Heart left ventricle (tissue), 16 donors: ENCODE data around the gene RPL26. TPM values are rescaled to one million over a fixed set of nuclear protein-coding genes. Genes with fewer than 3 reads are reported as not detected.

Source experiments
- ATAC-seq, 4 donors: fragments of 200-7000 bp; cut with Tn5 transposase; one replicate each; pipeline ENCODE4 v1.9.1; 2020 to 2022; ENCODE audit warnings: moderate library complexity in 4 of 4, mild to moderate bottlenecking in 3 of 4, moderate number of reproducible peaks in 1 of 4
- DNase-seq, 5 donors: peaks; one replicate each; pipeline ENCODE4 v3.0.0-alpha.2; 2020
- H3K27ac ChIP-seq, 12 donors: fragments of 200-600 bp; sonication (generic) in 4 of 12; one replicate each; pipeline versions ENCODE4 v1.5.0 to v1.8.0; 2016 to 2022; ENCODE audit warnings: mild to moderate bottlenecking in 2 of 12
- H3K27me3 ChIP-seq, 9 donors: fragments of 200-600 bp; sonication (generic) in 2 of 9; one replicate each; pipeline versions ENCODE4 v1.5.1 to v1.8.0; 2016 to 2022; ENCODE audit warnings: mild to moderate bottlenecking in 3 of 9
- H3K36me3 ChIP-seq, 9 donors: fragments of 200-600 bp; sonication (generic) in 2 of 9; one replicate each; pipeline versions ENCODE4 v1.5.0 to v1.8.0; 2018 to 2022; ENCODE audit warnings: mild to moderate bottlenecking in 2 of 9
- H3K4me1 ChIP-seq, 12 donors: fragments of 200-600 bp; sonication (generic) in 4 of 12; one replicate each; pipeline versions ENCODE4 v1.5.0 to v1.8.0; 2016 to 2022; ENCODE audit warnings: mild to moderate bottlenecking in 3 of 12
- H3K4me3 ChIP-seq, 12 donors: fragments of 200-600 bp; sonication (generic) in 4 of 12; one replicate each; pipeline versions ENCODE4 v1.5.0 to v1.8.0; 2017 to 2022; ENCODE audit warnings: mild to moderate bottlenecking in 9 of 12, moderate library complexity in 4 of 12
- H3K9me3 ChIP-seq, 12 donors: fragments of 200-600 bp; sonication (generic) in 4 of 12; one replicate each; pipeline versions ENCODE4 v1.5.0 to v1.8.0; 2016 to 2022; ENCODE audit warnings: mild to moderate bottlenecking in 1 of 12
- POLR2A ChIP-seq, 2 donors: fragments of 450-650 bp; IDR thresholded peaks; one replicate each; pipeline ENCODE4 v1.6.1; 2017; ENCODE audit warnings: antibody characterized with exemption in 2 of 2, mild to moderate bottlenecking in 2 of 2, moderate library complexity in 2 of 2
- WGBS, 4 donors: extraction: QIAGEN DNeasy Blood & Tissue Kit in 2 of 4; methylation state at CpG; one replicate each; pipeline versions ENCODE4 v1.1.5 to v1.1.7; 2013 to 2018; 5-methylcytosine and 5-hydroxymethylcytosine counted together
- intact Hi-C, 10 donors: fragments of 100-400 bp; cut with DNase I; formaldehyde crosslinking; loops; one replicate each; pipeline versions ENCODE4 v1.11.1 to v1.14.2; 2022
- polyA plus RNA-seq, 2 donors: library from polyadenylated mRNA; stranded (reverse); fragments of 200-250 nt; gene quantifications; one replicate each; pipeline ENCODE4 v1.2.3, GENCODE V29; 2013
- total RNA-seq, 9 donors: library from RNA; depleted of rRNA in 2 of 9; stranded (reverse); fragments of >200 nt in 2 of 9; fragmentation: NEBNext Ultra II Directional in 3 of 9; extraction: Animal tissue kit (Norgen Biotek cat#: 25700) in 3 of 9; gene quantifications; one replicate each; pipeline versions ENCODE4 v1.1.0 to v1.2.4, GENCODE V29; 2016 to 2023
- TF ChIP-seq, protein P1 (sequence below), 12 donors: fragments of 200-600 bp; sonication (generic) in 4 of 12; IDR thresholded peaks; one replicate each; pipeline versions ENCODE4 v1.5.0 to v1.8.0; 2018 to 2022; ENCODE audit warnings: antibody characterized with exemption in 12 of 12, mild to moderate bottlenecking in 5 of 12
- donor health status: ischemic (EF 13 %, LVEDD 7.1; RV severe dilation, severe dysfunction).
- donor health status: healthy with polysubstance abuse.
- donor health status: DM: no; HTN: yes; CAD: no.
- donor health status: DM: no; HTN: no; CAD: no.
- donor health status: ischemic (EF 25% LVEDD 6.9; RV normal size, moderate dysfunction).
- donor health status: ischemic (EF 25% LVEDD 5.7; RV mildly dilated, moderate dysfunction).
- donor health status: healthy.
- donor health status: DM: yes; HTN: yes; CAD: no.
- donor health status: ischemic (EF 35%, LVEDD 5.7; RV mildly dilated, moderate dysfunction).
- donor health status: nonischemic (EF 11% LVEDD 7.7; RV severe dilation, severe dysfunction).
- donor health status: DM: yes; HTN: yes; CAD: no.
- donor health status: PGD.
- donor health status: ischemic (EF 29% LVEDD 5.4; RV normal size, mild dysfunction).
- donor health status: nonischemic (EF 23%, LVEDD 6.1; RV moderate dilation, normal function).

The RPL26 gene
- total and polyA plus RNA-seq, 11 donors: 967 to 4,104 (median 1,265) TPM

- 78 to 85% (median 82%) methylated on average over 3 to 4 of the region's 4 CpGs for WGBS, 4 donors
- H3K4me3 ChIP-seq: no peak overlapping the region
- TF ChIP-seq, protein P1, sequence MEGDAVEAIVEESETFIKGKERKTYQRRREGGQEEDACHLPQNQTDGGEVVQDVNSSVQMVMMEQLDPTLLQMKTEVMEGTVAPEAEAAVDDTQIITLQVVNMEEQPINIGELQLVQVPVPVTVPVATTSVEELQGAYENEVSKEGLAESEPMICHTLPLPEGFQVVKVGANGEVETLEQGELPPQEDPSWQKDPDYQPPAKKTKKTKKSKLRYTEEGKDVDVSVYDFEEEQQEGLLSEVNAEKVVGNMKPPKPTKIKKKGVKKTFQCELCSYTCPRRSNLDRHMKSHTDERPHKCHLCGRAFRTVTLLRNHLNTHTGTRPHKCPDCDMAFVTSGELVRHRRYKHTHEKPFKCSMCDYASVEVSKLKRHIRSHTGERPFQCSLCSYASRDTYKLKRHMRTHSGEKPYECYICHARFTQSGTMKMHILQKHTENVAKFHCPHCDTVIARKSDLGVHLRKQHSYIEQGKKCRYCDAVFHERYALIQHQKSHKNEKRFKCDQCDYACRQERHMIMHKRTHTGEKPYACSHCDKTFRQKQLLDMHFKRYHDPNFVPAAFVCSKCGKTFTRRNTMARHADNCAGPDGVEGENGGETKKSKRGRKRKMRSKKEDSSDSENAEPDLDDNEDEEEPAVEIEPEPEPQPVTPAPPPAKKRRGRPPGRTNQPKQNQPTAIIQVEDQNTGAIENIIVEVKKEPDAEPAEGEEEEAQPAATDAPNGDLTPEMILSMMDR (IDR thresholded peaks at IDR 0.05): no peak
- TF ChIP-seq POLR2A (IDR thresholded peaks at IDR 0.05): no peak
- H3K36me3 ChIP-seq: no peaks in the 10 kb centered on the region
- peak overlapping the region in 1 of 12 donors; percentile 33 for H3K27ac ChIP-seq
- intact Hi-C loops: no loop called here
- ATAC-seq: peak; percentile 35 to 70 (median 44)
- peaks cover 0 to 4% (median 0%) of the 10 kb centered on the region in 12 donors for H3K4me1 ChIP-seq
- H3K27me3 ChIP-seq: no peaks in the 10 kb centered on the region
- peak in 1 of 5 donors; percentile 52 for DNase-seq
- no peaks in the 10 kb centered on the region for H3K9me3 ChIP-seq
Measured at GRCh38 chr17:8333281-8333680, 49.7 kb downstream of the RPL26 start.

DNA sequence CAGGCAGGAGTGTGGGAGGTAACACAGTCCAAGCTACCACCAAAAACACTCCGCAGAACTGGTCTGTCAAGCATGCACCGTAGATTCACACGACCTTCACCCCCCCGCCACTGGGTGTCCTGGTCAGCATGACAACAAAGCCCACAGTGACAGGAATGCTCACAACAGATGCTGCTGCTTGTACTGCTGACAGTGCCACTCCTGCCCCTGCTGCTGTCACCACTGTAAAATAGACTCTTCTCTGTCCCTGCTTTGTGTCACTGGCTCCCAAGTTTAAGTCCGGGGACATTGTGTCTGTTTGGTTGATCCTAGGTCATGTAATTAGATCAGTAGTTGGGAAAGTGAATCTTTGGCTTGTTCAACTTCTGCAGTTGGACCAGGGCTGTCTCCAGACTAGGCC lies 50.3 kb downstream of the RPL26 start:
- ATAC-seq: peak; percentile 85 to 91 (median 88)
- DNase-seq: peak in 2 of 5 donors; percentile 66 to 67
- 24 to 36% (median 35%) methylated on average over 5 of the region's 5 CpGs for WGBS, 4 donors
- Histone ChIP-seq H3K4me1 (peaks cover 0 to 4% (median 0%) of the 10 kb centered on the region in 12 donors), H3K27me3 (peaks cover 0 to 2% (median 0%) of the 10 kb centered on the region in 9 donors), H3K4me3 (no peak overlapping the region), H3K36me3 (no peaks in the 10 kb centered on the region), H3K9me3 (no peaks in the 10 kb centered on the region), H3K27ac (peak overlapping the region in 1 of 12 donors; percentile 33)
- TF ChIP-seq, protein P1 (IDR thresholded peaks at IDR 0.05): no peak
- TF ChIP-seq POLR2A (IDR thresholded peaks at IDR 0.05): no peak
- intact Hi-C loops: no loop called here

DNA sequence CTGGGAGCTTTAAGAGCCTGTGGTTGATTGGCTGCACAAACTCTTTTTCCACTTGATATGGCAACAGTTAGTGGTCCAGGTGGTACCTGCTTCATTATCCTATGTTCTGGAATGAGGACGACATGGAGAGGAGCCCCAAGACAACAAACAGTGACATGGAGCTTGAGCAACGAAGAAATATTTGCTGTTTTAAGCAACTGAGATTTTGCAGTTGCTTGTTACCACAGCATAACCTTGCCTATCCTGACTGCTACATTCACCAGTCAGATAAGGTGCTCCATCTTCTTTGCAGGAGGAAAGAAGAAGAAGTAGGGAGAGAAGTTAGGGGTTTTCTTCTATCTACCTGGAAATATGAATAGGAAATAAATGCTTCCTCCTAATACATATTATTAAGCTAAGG lies 50.9 kb downstream of the RPL26 start:
- TF ChIP-seq, protein P1 (IDR thresholded peaks at IDR 0.05): no peak
- no peak for TF ChIP-seq POLR2A (IDR thresholded peaks at IDR 0.05)
- Histone ChIP-seq H3K27me3 (peaks cover 0 to 7% (median 0%) of the 10 kb centered on the region in 9 donors), H3K4me1 (peaks cover 0 to 9% (median 3%) of the 10 kb centered on the region in 12 donors), H3K4me3 (no peak overlapping the region), H3K36me3 (no peaks in the 10 kb centered on the region), H3K9me3 (no peaks in the 10 kb centered on the region), H3K27ac (no peak overlapping the region)
- no peak for ATAC-seq
- DNase-seq: no peak
- 86 to 96% (median 88%) methylated on average over 2 of the region's 2 CpGs for WGBS, 4 donors
- intact Hi-C loops: no loop called here

Other genes with a start within 250 kb of the RPL26 start
- 100 to 1,000 TPM in 3 of 9 donors, 10 to 100 TPM in 6; 40.2 to 132 (median 86.3) TPM for gene PER1, start 230.8 kb downstream of the RPL26 start, total RNA-seq
- gene PER1, start 230.8 kb downstream of the RPL26 start, polyA plus RNA-seq: 100 to 1,000 TPM in 1 of 2 donors, 10 to 100 TPM in 1; 96.2 to 164 TPM
- 10 to 100 TPM; 21.5 to 67.2 (median 51.1) TPM for gene VAMP2, start 220.2 kb downstream of the RPL26 start, total RNA-seq
- 10 to 100 TPM; 49.0 to 50.6 TPM for gene VAMP2, start 220.2 kb downstream of the RPL26 start, polyA plus RNA-seq
- 10 to 100 TPM in 3 of 9 donors, 1 to 10 TPM in 6; 5.3 to 16.4 (median 8.4) TPM for gene TMEM107, start 206.8 kb downstream of the RPL26 start, total RNA-seq
- gene TMEM107, start 206.8 kb downstream of the RPL26 start, polyA plus RNA-seq: 1 to 10 TPM; 3.8 to 8.9 TPM
- 10 to 100 TPM in 3 of 9 donors, 1 to 10 TPM in 6; 6.1 to 13.5 (median 8.1) TPM for gene BORCS6, start 193.0 kb downstream of the RPL26 start, total RNA-seq
- 10 to 100 TPM in 1 of 2 donors, 1 to 10 TPM in 1; 5.1 to 12.9 TPM for gene BORCS6, start 193.0 kb downstream of the RPL26 start, polyA plus RNA-seq
- 10 to 100 TPM in 1 of 9 donors, 1 to 10 TPM in 1, under 1 TPM in 3, not detected in 4; 0.23 to 10.3 (median 0.81) TPM for gene AURKB, start 172.6 kb downstream of the RPL26 start, total RNA-seq
- gene AURKB, start 172.6 kb downstream of the RPL26 start, polyA plus RNA-seq: under 1 TPM in 1 of 2 donors, not detected in 1; 0.47 TPM
- 10 to 100 TPM in 7 of 9 donors, 1 to 10 TPM in 2; 4.6 to 24.4 (median 12.1) TPM for gene CTC1, start 135.1 kb downstream of the RPL26 start, total RNA-seq
- 10 to 100 TPM in 1 of 2 donors, 1 to 10 TPM in 1; 7.9 to 13.3 TPM for gene CTC1, start 135.1 kb downstream of the RPL26 start, polyA plus RNA-seq
- gene PFAS, start 133.9 kb downstream of the RPL26 start, total RNA-seq: 10 to 100 TPM in 7 of 9 donors, 1 to 10 TPM in 2; 7.7 to 23.8 (median 14.1) TPM
- 10 to 100 TPM in 1 of 2 donors, 1 to 10 TPM in 1; 6.1 to 11.8 TPM for gene PFAS, start 133.9 kb downstream of the RPL26 start, polyA plus RNA-seq
- gene RANGRF, start 94.5 kb downstream of the RPL26 start, total RNA-seq: 10 to 100 TPM; 22.3 to 33.6 (median 27.1) TPM
- 10 to 100 TPM; 36.3 to 54.2 TPM for gene RANGRF, start 94.5 kb downstream of the RPL26 start, polyA plus RNA-seq
- gene SLC25A35, start 87.8 kb downstream of the RPL26 start, total RNA-seq: 1 to 10 TPM in 8 of 9 donors, under 1 TPM in 1; 0.52 to 7.5 (median 2.1) TPM
- 1 to 10 TPM; 2.2 to 3.9 TPM for gene SLC25A35, start 87.8 kb downstream of the RPL26 start, polyA plus RNA-seq
- 10 to 100 TPM; 14.3 to 40.5 (median 18.2) TPM for gene ARHGEF15, start 73.0 kb downstream of the RPL26 start, total RNA-seq
- 10 to 100 TPM; 11.9 to 15.8 TPM for gene ARHGEF15, start 73.0 kb downstream of the RPL26 start, polyA plus RNA-seq
- gene ODF4, start 43.4 kb downstream of the RPL26 start, total RNA-seq: not detected
- gene ODF4, start 43.4 kb downstream of the RPL26 start, polyA plus RNA-seq: not detected
- not detected for gene RNF222, start 14.6 kb upstream of the RPL26 start, total RNA-seq
- not detected for gene RNF222, start 14.6 kb upstream of the RPL26 start, polyA plus RNA-seq
- 10 to 100 TPM; 23.3 to 35.2 (median 25.8) TPM for gene NDEL1, start 52.7 kb upstream of the RPL26 start, total RNA-seq
- gene NDEL1, start 52.7 kb upstream of the RPL26 start, polyA plus RNA-seq: 10 to 100 TPM; 16.5 to 36.4 TPM
- 10 to 100 TPM; 29.0 to 62.1 (median 40.8) TPM for gene MYH10, start 247.5 kb upstream of the RPL26 start, total RNA-seq
- 10 to 100 TPM; 10.6 to 25.8 TPM for gene MYH10, start 247.5 kb upstream of the RPL26 start, polyA plus RNA-seq